Esophagus (tissue), 2 donors: ENCODE data around the gene RAD1. TPM values are rescaled to one million over a fixed set of nuclear protein-coding genes. Genes with fewer than 3 reads are reported as not detected.
"Not testable (repeated sequence)": the region's sequence is repeated elsewhere in the genome, so short reads cannot be mapped to it uniquely, and the experiment has no call there.

Experiments used
- H3K27ac ChIP-seq, 2 donors: one replicate each; pipeline ENCODE4 v1.5.1; 2013; ENCODE audit warnings: low read depth in 2 of 2, mild to moderate bottlenecking in 2 of 2, inconsistent platforms in 1 of 2, low read length in 1 of 2, moderate library complexity in 1 of 2
- H3K27me3 ChIP-seq, 2 donors: one replicate each; pipeline ENCODE4 v1.6.1; 2013; ENCODE audit warnings: low read length in 2 of 2, control low read depth in 1 of 2, mild to moderate bottlenecking in 1 of 2; ENCODE audit not compliant: insufficient read depth in 2 of 2, control insufficient read depth in 1 of 2
- H3K36me3 ChIP-seq, 2 donors: one replicate each; pipeline ENCODE4 v1.6.1; 2013; ENCODE audit warnings: low read length in 1 of 2; ENCODE audit not compliant: control insufficient read depth in 2 of 2, insufficient read depth in 2 of 2
- H3K4me1 ChIP-seq, 2 donors: one replicate each; pipeline ENCODE4 v1.6.1; 2013; ENCODE audit warnings: low read length in 1 of 2; ENCODE audit not compliant: control insufficient read depth in 2 of 2, insufficient read depth in 2 of 2
- H3K4me3 ChIP-seq, 2 donors: one replicate each; pipeline ENCODE4 v1.5.1; 2013; ENCODE audit warnings: low read length in 2 of 2, mild to moderate bottlenecking in 2 of 2, low read depth in 1 of 2, moderate library complexity in 1 of 2
- H3K9me3 ChIP-seq, 2 donors: one replicate each; pipeline ENCODE4 v1.6.1; 2013; ENCODE audit warnings: mild to moderate bottlenecking in 2 of 2, low read depth in 1 of 2, low read length in 1 of 2, moderate library complexity in 1 of 2; ENCODE audit not compliant: control insufficient read depth in 2 of 2, insufficient read depth in 1 of 2
- WGBS, 2 donors: extraction: QIAGEN DNeasy Blood & Tissue Kit; methylation state at CpG; one replicate each; pipeline ENCODE4 v1.1.7; 2013; 5-methylcytosine and 5-hydroxymethylcytosine counted together
- polyA plus RNA-seq, 2 donors: library from polyadenylated mRNA; stranded (reverse); fragments of 200-250 nt; gene quantifications; one replicate each; pipeline ENCODE4 v1.2.3, GENCODE V29; 2013
- donor health status: healthy with polysubstance abuse.
- donor health status: Bipolar disorder and iron deficiency.

The RAD1 gene
- polyA plus RNA-seq, 2 donors: 8.0 to 10.5 TPM

- Histone ChIP-seq H3K9me3 (no peaks in the 10 kb centered on the region), H3K27me3 (no peaks in the 10 kb centered on the region), H3K4me3 (peak overlapping the region; percentile 87 to 97), H3K4me1 (peaks cover 0 to 6% of the 10 kb centered on the region in 2 donors), H3K36me3 (no peaks in the 10 kb centered on the region), H3K27ac (no peak overlapping the region)
- WGBS, 2 donors: 1 to 2% methylated on average over 3 of the region's 3 CpGs
Observed at GRCh38 chr5:34930462-34930844, 15.1 kb upstream of the RAD1 start.

GRCh38 chr5:34929720-34930461 lies 14.6 kb upstream of the RAD1 start:
- Histone ChIP-seq H3K27me3 (no peaks in the 10 kb centered on the region), H3K36me3 (peaks cover 0 to under 1% of the 10 kb centered on the region in 2 donors), H3K9me3 (no peaks in the 10 kb centered on the region), H3K4me1 (peaks cover 0 to 6% of the 10 kb centered on the region in 2 donors), H3K4me3 (peak overlapping the region; percentile 87 to 97), H3K27ac (peak overlapping the region; percentile 96 to 99)
- WGBS, 2 donors: 1% methylated on average over 45 to 70 of the region's 70 CpGs

- H3K4me3 ChIP-seq: peak within 1 kb of the TSS; percentile 87 to 97
- H3K36me3 ChIP-seq: peaks cover 0 to 2% of the 10 kb centered on the region in 2 donors
- WGBS, 2 donors: 0 to 1% methylated on average over 44 to 63 of the region's 63 CpGs
- H3K9me3 ChIP-seq: no peaks in the 10 kb centered on the region
- H3K27me3 ChIP-seq: no peaks in the 10 kb centered on the region
- peaks cover 0 to 6% of the 10 kb centered on the region in 2 donors for H3K4me1 ChIP-seq
- H3K27ac ChIP-seq: peak within 1 kb of the TSS; percentile 96 to 99
Observed at GRCh38 chr5:34929134-34929719, 13.9 kb upstream of the RAD1 start, which contains the start of gene DNAJC21. TSS of gene DNAJC21 (plus strand) at chr5:34929559. CDS start at chr5:34929820, 261 bp downstream.

- H3K9me3 ChIP-seq: no peaks in the 10 kb centered on the region
- no peak overlapping the region for H3K4me3 ChIP-seq
- H3K36me3 ChIP-seq: peaks cover 0 to 2% of the 10 kb centered on the region in 2 donors
- no peak overlapping the region for H3K27ac ChIP-seq
- peaks cover 0 to 6% of the 10 kb centered on the region in 2 donors for H3K4me1 ChIP-seq
- 85 to 87% methylated on average over 5 of the region's 5 CpGs for WGBS, 2 donors
- H3K27me3 ChIP-seq: no peaks in the 10 kb centered on the region
Observed at GRCh38 chr5:34928267-34928666, 13.0 kb upstream of the RAD1 start.

- Histone ChIP-seq H3K27ac (no peak overlapping the region), H3K9me3 (no peaks in the 10 kb centered on the region), H3K36me3 (peaks cover 0 to 2% of the 10 kb centered on the region in 2 donors), H3K27me3 (no peaks in the 10 kb centered on the region), H3K4me3 (no peak overlapping the region), H3K4me1 (peaks cover 0 to 5% of the 10 kb centered on the region in 2 donors)
- 90 to 94% methylated on average over 5 of the region's 5 CpGs for WGBS, 2 donors
Observed at GRCh38 chr5:34927785-34928184, 12.5 kb upstream of the RAD1 start.

GRCh38 chr5:34926318-34926888 lies 11.1 kb upstream of the RAD1 start:
- Histone ChIP-seq H3K36me3 (peaks cover 0 to 2% of the 10 kb centered on the region in 2 donors), H3K4me3 (no peak overlapping the region), H3K27me3 (no peaks in the 10 kb centered on the region), H3K9me3 (no peaks in the 10 kb centered on the region), H3K27ac (no peak overlapping the region), H3K4me1 (no peaks in the 10 kb centered on the region)
- WGBS, 2 donors: 91 to 92% methylated on average over 3 of the region's 3 CpGs

- Histone ChIP-seq H3K36me3 (peaks cover 2% of the 10 kb centered on the region in 2 donors), H3K4me1 (no peaks in the 10 kb centered on the region), H3K27ac (no peak overlapping the region), H3K27me3 (no peaks in the 10 kb centered on the region), H3K4me3 (no peak overlapping the region), H3K9me3 (no peaks in the 10 kb centered on the region)
Observed at GRCh38 chr5:34924462-34924765, 9.1 kb upstream of the RAD1 start.

- Histone ChIP-seq H3K9me3 (no peaks in the 10 kb centered on the region), H3K36me3 (peaks cover 2% of the 10 kb centered on the region in 2 donors)
- WGBS, 2 donors: 29 to 35% methylated on average over 3 of the region's 3 CpGs
Observed at GRCh38 chr5:34923694-34924461, 8.6 kb upstream of the RAD1 start.

DNA sequence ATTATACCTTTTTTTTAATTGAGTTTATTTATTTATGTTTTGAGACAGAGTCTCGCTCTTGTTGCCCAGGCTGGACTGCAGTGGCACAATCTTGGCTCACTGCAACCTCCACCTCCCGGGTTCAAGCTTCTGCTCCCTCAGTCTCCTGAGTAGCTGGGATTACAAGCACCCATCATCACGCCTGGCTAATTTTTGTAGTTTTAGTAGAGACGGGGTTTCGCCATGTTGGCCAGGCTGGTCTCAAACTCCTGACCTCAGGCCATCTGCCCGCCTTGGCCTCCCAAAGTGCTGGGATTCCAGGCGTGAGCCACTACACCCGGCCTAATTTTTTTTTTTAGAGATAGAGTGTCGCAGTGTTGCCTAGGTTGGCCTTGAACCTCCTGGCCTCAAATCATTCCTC lies 8.0 kb upstream of the RAD1 start:
- not testable (repeated sequence) for H3K36me3 ChIP-seq, H3K9me3 ChIP-seq, H3K4me3 ChIP-seq, H3K27me3 ChIP-seq, H3K27ac ChIP-seq, H3K4me1 ChIP-seq
- WGBS, 2 donors: 92 to 93% methylated on average over 9 of the region's 9 CpGs

More at GRCh38 chr5:34923694-34924461, 8.6 kb upstream of the RAD1 start:
- Histone ChIP-seq H3K27me3 (no peaks in the 10 kb centered on the region), H3K4me1 (no peaks in the 10 kb centered on the region), H3K4me3 (no peak overlapping the region), H3K27ac (no peak overlapping the region)
